Loucy (cell line): ENCODE data around the gene ZFYVE28.

Source experiments
- H2AFZ ChIP-seq: fragments of 200-600 bp; sonication (generic); 2 replicates; pipeline ENCODE4 v1.6.0; 2016; ENCODE audit warnings: antibody characterized with exemption, mild to moderate bottlenecking, low read length, moderate library complexity
- H3F3A ChIP-seq: fragments of 200-600 bp; 2 replicates; pipeline ENCODE4 v1.6.0; 2016; ENCODE audit warnings: antibody characterized with exemption, low read depth, mild to moderate bottlenecking
- H3K27me3 ChIP-seq: fragments of 200-600 bp; sonication (generic); 2 replicates; pipeline ENCODE4 v1.6.1; 2014; ENCODE audit warnings: low read length, mild to moderate bottlenecking; ENCODE audit not compliant: insufficient read depth, poor library complexity, severe bottlenecking
- H3K36me3 ChIP-seq: fragments of 200-600 bp; sonication (generic); 2 replicates; pipeline ENCODE4 v1.6.1; 2016; ENCODE audit warnings: low read length; ENCODE audit not compliant: insufficient read depth
- H3K4me1 ChIP-seq: fragments of 200-600 bp; sonication (generic); 2 replicates; pipeline ENCODE4 v1.5.1; 2014; ENCODE audit warnings: low read length, mild to moderate bottlenecking; ENCODE audit not compliant: insufficient read depth, poor library complexity, severe bottlenecking
- H3K4me2 ChIP-seq: fragments of 200-600 bp; sonication (generic); 2 replicates; pipeline ENCODE4 v1.6.0; 2014; ENCODE audit warnings: antibody characterized with exemption, low read length, low read depth, mild to moderate bottlenecking; ENCODE audit not compliant: poor library complexity, severe bottlenecking
- H3K4me3 ChIP-seq: fragments of 200-600 bp; sonication (generic); 2 replicates; pipeline ENCODE4 v1.5.1; 2014; ENCODE audit warnings: low read length, mild to moderate bottlenecking, mixed read lengths; ENCODE audit not compliant: poor library complexity, severe bottlenecking
- H3K79me2 ChIP-seq: fragments of 200-600 bp; sonication (generic); 2 replicates; pipeline ENCODE4 v1.6.1; 2014; ENCODE audit warnings: low read length; ENCODE audit not compliant: insufficient read depth
- H3K9ac ChIP-seq: fragments of 200-600 bp; sonication (generic); 2 replicates; pipeline ENCODE4 v1.6.0; 2014; ENCODE audit warnings: mild to moderate bottlenecking, low read depth, low read length, moderate library complexity; ENCODE audit not compliant: poor library complexity, severe bottlenecking
- H3K9me2 ChIP-seq: fragments of 200-600 bp; sonication (generic); replicated peaks from 2 replicates; pipeline ENCODE4 v1.6.1; 2016; ENCODE audit warnings: low read depth, low read length, mixed read lengths
- H3K9me3 ChIP-seq: fragments of 200-600 bp; sonication (generic); 2 replicates; pipeline ENCODE4 v1.6.1; 2014; ENCODE audit warnings: mild to moderate bottlenecking, antibody characterized with exemption, low read length, low read depth; ENCODE audit not compliant: insufficient read depth
- H4K20me1 ChIP-seq: fragments of 200-600 bp; sonication (generic); 2 replicates; pipeline ENCODE4 v1.6.0; 2014; ENCODE audit warnings: antibody characterized with exemption, low read length, mild to moderate bottlenecking; ENCODE audit not compliant: insufficient read depth, poor library complexity, severe bottlenecking
- EZH2phosphoT487 ChIP-seq: fragments of 200-600 bp; IDR thresholded peaks from 2 replicates; pipeline ENCODE4 v1.6.1; 2018; ENCODE audit warnings: antibody characterized with exemption, mild to moderate bottlenecking, moderate library complexity, borderline replicate concordance
- TF ChIP-seq, protein P1 (sequence below): fragments of 200-600 bp; sonication (generic); conservative IDR thresholded peaks from 2 replicates; pipeline ENCODE4 v1.5.1; 2014; ENCODE audit warnings: mild to moderate bottlenecking, antibody characterized with exemption, low read length

Gene ZFYVE28

DNA sequence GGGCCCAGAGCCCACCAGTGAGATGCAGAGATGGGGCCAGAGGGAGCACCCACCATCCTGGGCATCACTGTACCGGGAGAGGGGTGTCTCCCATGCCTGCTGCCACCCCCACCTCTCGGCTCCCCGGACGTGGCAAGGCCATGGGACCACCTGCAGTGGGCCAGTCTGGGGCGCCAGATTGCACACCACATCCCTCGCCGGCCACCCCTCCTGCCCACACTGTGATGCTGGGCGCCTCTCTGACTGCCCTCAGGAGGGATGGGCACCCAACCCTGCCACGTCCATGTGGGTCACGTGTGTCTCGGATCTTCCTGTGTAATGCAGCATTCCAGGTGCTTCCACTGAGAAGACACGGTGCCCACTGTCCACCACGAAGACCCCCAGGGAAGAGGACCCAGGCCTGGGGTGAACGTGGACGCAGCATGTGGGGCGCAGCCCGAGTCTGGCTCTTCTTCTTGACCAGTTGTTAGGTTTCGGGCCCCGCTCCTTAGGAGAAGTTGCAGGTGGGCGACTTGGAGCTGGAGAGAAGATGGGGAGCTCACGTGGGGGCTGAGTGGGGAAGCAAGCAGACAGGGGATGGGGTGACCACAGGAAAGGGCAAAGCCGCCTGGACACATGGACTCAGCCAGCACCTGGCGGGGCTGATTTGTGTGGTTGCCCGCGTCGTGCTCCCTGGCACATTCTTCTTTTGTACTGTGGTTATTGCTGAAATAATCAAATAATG, 47.7 kb downstream of the ZFYVE28 start:
- peaks cover 4% of the 10 kb centered on the region; the same call in 1 of the 2 replicates for H3K9me3 ChIP-seq
- H3F3A ChIP-seq, result no peaks in the 10 kb centered on the region
- H3K27me3 ChIP-seq, result no peaks in the 10 kb centered on the region
- H3K4me3 ChIP-seq, result no peak overlapping the region
- no peak overlapping the region for H3K9ac ChIP-seq
- no peak overlapping the region for H3K4me2 ChIP-seq
- no peak overlapping the region for H2AFZ ChIP-seq
- H4K20me1 ChIP-seq, result no peaks in the 10 kb centered on the region
- no peaks in the 10 kb centered on the region for H3K36me3 ChIP-seq
- TF ChIP-seq EZH2phosphoT487, result no peak
- TF ChIP-seq, protein P1, sequence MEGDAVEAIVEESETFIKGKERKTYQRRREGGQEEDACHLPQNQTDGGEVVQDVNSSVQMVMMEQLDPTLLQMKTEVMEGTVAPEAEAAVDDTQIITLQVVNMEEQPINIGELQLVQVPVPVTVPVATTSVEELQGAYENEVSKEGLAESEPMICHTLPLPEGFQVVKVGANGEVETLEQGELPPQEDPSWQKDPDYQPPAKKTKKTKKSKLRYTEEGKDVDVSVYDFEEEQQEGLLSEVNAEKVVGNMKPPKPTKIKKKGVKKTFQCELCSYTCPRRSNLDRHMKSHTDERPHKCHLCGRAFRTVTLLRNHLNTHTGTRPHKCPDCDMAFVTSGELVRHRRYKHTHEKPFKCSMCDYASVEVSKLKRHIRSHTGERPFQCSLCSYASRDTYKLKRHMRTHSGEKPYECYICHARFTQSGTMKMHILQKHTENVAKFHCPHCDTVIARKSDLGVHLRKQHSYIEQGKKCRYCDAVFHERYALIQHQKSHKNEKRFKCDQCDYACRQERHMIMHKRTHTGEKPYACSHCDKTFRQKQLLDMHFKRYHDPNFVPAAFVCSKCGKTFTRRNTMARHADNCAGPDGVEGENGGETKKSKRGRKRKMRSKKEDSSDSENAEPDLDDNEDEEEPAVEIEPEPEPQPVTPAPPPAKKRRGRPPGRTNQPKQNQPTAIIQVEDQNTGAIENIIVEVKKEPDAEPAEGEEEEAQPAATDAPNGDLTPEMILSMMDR, result no peak
- no peaks in the 10 kb centered on the region for H3K79me2 ChIP-seq
- no peaks in the 10 kb centered on the region for H3K9me2 ChIP-seq
- no peaks in the 10 kb centered on the region for H3K4me1 ChIP-seq

DNA sequence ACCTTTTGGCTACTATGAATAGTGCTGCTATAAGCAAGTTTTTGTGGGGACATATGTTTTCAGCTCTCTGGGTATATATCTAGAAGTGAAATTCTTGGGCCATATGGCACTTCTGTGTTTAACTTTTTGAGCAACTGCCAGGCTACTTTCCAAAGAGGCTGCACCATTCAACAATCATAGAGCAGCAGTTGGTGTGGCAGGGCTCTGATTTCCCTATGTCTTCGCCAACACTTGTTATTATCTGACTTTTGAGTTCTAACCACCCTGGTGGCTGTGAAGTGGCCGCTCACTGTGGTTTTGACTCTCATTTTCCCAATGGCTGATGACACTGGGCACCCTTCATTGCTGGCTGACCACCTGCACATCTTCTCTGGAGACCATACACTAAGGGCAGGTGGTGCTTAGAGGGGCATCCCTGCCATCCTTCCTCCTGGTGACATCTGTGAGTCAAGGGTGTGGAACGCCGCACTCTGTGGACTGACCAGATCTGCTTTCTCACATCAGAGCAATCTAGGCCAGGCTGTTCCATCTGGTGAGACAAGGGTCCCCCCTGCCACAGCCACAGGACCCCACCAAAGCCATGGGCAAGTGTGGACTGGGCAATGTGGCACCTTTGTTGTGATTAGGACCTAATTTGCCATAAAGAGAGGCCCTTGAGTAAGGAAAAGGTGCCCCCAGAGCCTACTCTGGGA, 49.6 kb downstream of the ZFYVE28 start:
- no peak for TF ChIP-seq EZH2phosphoT487
- no peak overlapping the region for H3K9ac ChIP-seq
- no peak overlapping the region for H3K4me3 ChIP-seq
- H3K9me2 ChIP-seq, result no peaks in the 10 kb centered on the region
- H3K27me3 ChIP-seq, result no peaks in the 10 kb centered on the region
- no peak overlapping the region for H2AFZ ChIP-seq
- no peaks in the 10 kb centered on the region for H3F3A ChIP-seq
- no peak overlapping the region for H3K4me2 ChIP-seq
- H3K79me2 ChIP-seq, result no peaks in the 10 kb centered on the region
- H3K4me1 ChIP-seq, result no peaks in the 10 kb centered on the region
- no peaks in the 10 kb centered on the region for H4K20me1 ChIP-seq
- H3K9me3 ChIP-seq, result peaks cover 4% of the 10 kb centered on the region; the same call in 1 of the 2 replicates
- no peaks in the 10 kb centered on the region for H3K36me3 ChIP-seq

DNA sequence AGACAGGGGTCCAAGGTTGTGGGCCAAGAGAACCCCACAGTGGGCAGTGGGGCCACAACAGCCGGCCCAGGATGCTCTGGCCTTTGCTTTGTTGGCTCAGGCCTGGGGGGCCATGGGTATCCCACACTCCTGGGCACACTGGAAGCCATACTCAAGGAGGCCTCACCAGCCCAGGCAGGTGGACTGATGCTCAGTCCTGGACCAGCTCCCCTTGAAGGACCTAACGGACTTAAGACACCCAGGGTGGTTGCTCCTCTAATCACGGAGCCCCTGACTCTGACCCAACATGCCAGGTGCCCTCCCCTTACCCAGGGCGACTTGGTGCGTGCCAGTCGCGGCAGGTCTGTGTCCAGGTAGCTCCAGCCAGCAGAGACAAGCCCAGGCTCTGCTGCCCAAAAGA, 50.8 kb downstream of the ZFYVE28 start:
- no peak overlapping the region for H3K4me3 ChIP-seq
- no peak for TF ChIP-seq EZH2phosphoT487
- TF ChIP-seq, protein P1, result no peak

More for the DNA sequence above, 50.8 kb downstream of the ZFYVE28 start:
- no peak overlapping the region for H3K9ac ChIP-seq
- peaks cover 4% of the 10 kb centered on the region; the same call in 1 of the 2 replicates for H3K9me3 ChIP-seq
- H3K9me2 ChIP-seq, result no peaks in the 10 kb centered on the region
- no peaks in the 10 kb centered on the region for H3K79me2 ChIP-seq
- H4K20me1 ChIP-seq, result no peaks in the 10 kb centered on the region
- H3K4me1 ChIP-seq, result no peaks in the 10 kb centered on the region
- no peak overlapping the region for H2AFZ ChIP-seq
- no peak overlapping the region for H3K4me2 ChIP-seq
- H3F3A ChIP-seq, result no peaks in the 10 kb centered on the region
- H3K36me3 ChIP-seq, result no peaks in the 10 kb centered on the region
- no peaks in the 10 kb centered on the region for H3K27me3 ChIP-seq
